HG03280 (cell line): ENCODE data around the gene SLC6A3.
"Not testable (repeated sequence)": the region's sequence is repeated elsewhere in the genome, so short reads cannot be mapped to it uniquely, and the experiment has no call there.

Experiments used
- ATAC-seq: cut with Tn5 transposase; IDR thresholded peaks from one replicate; pipeline ENCODE4 v1.9.1; 2021; ENCODE audit warnings: mild to moderate bottlenecking, moderate library complexity; ENCODE audit not compliant: unreplicated experiment

Gene SLC6A3

DNA sequence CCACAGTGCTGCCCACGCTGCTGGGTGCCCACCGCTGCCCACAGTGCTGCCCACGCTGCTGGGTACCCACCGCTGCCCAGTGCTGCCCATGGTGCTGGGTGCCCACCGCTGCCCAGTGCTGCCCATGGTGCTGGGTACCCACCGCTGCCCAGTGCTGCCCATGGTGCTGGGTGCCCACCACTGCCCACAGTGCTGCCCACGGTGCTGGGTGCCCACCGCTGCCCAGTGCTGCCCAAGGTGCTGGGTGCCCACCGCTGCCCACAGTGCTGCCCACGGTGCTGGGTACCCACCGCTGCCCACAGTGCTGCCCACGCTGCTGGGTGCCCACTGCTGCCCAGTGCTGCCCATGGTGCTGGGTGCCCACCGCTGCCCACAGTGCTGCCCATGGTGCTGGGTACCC lies 22.7 kb downstream of the SLC6A3 start:
- ATAC-seq: not testable (repeated sequence)

DNA sequence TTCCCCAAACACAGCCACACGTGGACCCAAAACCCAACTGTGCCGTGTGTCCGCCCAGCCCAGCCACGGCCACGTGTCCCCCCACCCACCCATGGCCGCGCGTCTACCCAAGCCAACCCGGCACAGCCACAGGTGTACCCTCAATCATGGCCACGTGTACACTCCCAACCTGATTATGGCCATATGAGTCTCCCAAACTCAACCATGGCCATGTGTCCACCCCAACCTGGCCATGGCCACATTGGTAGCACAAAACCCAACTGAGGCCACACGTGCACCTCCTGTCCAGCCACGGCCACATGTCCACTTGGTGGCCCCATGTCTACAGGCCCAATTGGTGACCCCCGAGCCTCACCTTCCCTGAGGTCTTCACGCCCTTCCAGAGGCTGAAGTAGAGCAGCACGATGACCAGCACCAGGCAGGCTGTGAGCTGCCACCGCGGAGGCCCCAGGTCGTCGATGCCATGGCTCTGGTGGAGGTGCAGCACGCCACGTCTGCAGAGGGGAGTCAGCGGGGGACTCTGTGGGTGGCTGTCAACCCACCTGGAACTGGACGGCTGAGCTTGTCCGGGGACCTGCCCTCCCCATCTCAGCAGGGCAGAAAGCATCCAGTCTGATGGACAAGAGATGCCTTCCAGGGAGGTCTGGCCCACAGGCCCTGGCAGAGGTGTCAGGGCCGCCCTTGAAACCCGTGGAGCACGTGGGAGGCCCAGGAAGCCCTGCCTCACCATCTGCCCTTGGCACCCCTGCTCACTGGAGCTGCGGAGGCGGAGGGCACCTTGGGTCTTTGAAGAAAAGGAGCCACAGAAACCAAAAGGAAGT lies 23.5 kb downstream of the SLC6A3 start:
- no peak for ATAC-seq

DNA sequence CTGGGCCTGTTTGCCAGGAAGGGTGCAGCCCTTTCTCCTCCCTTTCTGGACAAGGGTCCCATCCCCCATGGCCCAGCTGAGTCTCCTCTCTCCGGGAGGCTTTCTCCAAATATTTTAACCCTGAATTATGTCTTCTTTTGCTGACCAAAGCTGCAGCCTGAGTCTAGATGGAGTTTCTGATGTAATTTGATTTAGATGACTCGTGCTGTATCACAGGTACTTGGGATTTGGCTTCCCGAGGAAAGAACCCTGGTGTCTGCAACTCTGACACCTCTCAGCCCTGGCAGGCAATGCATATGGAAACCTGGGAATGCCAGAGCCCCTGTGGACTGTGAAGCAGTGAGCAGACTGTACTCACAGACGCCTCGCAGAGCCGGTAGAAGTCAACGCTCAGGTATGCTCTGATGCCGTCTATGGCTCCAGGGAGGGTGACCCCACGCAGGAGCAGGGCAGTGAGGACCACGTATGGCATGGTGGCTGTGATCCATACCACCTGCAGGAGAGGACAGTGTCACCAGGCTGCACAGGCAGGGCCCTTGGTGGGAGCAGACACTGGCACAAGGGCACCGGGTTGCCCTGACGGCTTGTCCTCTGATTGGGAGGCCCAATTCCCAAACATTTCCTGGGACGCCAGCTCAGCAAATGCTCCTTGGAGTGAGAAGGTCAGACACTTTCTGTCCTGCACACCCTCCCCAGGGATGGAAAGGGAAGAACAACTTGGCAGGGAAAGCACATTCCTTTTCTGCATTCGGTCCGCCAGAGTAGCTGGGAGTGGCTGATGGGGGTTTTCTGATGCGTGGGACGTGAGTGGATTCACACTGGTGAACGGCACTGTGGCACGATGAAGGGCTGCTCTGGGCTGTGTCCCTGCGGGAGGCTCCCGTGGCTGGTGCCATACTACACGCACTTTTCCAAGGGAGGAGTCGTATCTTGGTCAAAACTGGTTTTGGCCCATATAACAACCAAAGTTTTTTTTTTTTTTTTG lies 24.7 kb downstream of the SLC6A3 start:
- no peak for ATAC-seq

DNA sequence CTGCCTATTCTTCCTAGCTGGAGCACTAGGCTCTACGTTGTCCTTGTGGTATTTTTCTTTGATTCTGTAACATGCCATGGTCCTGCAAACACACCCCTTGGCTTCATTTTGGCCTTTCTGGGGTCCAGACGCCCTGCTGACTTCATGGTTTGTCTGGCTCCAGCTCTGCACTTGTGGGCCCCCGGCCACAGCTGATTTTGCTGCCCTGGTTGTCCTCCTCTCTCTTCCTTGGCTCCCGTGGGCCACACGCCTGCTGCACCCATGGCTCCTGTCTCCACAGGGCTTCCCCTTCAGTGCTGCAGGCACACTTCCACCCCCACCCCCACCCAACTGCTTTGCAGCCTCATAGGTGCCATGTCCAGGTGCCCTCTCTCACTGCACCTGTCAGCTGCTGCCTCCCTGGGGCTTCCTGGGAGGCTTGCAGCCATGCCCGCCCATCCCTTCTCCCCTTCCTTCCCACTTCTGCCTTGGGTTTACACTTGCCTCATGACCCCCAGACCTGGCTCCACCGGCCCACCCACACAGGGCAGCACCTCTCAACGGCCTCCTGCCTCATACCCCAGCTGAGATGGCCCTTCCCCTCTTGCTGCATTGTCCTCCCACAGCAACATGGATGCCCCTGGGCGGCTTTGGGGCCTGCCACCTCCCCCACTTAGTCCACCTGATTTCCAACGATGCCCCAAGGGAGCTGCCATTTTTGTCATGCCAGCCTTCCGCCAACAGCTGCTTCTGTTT lies 25.6 kb downstream of the SLC6A3 start:
- ATAC-seq: no peak

DNA sequence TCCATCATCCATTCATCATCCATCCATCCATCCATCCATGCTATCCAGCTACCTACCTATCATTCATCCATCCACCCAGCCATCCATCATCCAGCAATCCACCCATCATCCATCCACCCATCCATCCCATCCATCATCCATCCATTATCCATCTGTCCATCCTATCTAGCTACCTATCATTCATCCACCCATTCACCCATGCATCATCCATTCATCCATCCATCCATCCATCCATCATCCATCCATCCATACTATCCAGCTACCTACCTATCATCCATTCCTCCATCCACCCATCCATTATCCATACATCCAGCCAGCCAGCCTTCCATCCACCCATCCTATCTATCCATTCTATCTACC lies 26.3 kb downstream of the SLC6A3 start:
- no peak for ATAC-seq

DNA sequence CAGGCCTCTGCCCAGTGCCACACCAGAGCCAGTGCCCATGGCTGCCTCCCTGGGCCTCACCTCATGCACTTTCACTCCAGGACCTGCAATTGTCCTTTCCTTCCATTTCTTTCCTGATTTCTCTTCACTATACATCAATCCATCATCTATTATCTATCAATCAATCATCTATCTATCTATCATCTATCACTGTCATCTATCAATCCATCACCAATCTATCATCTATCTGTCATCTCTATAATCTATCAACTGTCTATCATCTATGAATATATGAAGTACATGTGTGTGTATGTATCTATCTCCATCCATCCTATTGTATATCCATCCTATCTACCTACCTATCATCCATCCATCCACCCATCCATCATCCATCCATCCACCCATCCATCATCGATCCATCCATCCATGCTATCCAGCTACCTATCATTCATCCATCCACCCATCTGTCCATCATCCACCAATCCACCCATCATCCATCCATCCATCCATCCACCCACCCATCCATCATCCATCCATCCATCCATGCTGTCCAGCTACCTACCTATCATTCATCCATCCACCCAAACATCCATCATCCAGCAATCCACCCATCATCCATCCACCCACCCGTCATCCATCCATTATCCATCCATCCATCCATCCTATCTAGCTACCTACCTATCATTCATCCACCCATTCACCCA lies 26.9 kb downstream of the SLC6A3 start:
- no peak for ATAC-seq

DNA sequence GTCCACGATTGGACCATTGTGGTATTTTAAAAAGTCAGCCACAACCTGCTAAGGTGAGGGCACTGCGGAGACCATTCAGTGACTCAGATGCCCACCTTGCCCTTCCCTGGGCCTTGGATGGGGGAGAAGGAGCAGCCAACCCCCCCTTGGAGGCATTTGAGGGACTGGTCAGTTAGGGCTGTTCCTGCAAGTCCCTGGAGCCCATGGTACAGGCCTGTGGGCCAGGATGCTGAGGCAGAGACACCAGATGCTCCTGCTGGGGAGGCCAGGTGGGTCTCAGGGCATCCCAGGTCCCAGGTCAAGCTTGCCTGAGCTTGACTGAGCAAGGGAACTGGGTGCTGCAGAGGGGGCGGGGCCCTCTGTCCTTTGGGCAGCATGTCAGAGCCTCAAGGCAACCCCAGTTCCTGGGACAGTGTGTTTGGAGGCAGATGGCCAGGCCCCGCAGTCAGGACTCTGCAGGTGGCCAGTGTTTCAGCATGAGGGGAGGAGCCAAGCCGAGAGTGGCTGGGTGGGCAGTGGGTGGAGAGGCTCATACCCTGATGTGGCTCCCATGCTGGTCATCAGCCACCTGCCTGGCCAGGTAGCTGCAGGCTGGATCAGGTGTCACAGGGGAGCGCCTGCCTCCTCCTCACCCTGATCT lies 27.5 kb downstream of the SLC6A3 start:
- no peak for ATAC-seq

DNA sequence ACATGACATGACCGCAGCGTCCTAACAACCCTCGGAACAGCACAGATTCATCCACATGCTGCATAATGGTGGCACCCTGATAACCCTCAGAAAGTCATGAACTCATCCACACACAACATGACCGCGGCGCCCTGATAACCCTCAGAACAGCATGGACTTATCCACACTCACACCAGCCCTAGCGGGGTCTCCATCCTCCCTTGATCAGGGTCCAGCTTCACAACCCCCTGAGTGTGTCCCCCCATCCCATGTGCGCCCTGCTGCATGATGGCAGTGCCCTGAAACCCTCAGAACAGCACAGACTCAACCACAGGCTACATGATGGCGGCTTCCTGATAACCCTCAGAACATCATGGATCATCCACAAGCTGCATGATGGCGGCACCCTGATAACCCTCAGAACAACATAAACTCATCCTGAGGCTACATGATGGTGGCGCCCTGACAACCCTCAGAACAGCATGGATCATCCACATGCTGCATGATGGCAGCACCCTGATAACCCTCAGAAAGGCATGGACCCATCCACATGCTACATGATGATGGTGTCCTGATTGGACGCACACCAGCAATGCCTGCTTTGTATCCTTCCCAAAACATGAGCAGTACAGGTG lies 28.3 kb downstream of the SLC6A3 start:
- no peak for ATAC-seq

DNA sequence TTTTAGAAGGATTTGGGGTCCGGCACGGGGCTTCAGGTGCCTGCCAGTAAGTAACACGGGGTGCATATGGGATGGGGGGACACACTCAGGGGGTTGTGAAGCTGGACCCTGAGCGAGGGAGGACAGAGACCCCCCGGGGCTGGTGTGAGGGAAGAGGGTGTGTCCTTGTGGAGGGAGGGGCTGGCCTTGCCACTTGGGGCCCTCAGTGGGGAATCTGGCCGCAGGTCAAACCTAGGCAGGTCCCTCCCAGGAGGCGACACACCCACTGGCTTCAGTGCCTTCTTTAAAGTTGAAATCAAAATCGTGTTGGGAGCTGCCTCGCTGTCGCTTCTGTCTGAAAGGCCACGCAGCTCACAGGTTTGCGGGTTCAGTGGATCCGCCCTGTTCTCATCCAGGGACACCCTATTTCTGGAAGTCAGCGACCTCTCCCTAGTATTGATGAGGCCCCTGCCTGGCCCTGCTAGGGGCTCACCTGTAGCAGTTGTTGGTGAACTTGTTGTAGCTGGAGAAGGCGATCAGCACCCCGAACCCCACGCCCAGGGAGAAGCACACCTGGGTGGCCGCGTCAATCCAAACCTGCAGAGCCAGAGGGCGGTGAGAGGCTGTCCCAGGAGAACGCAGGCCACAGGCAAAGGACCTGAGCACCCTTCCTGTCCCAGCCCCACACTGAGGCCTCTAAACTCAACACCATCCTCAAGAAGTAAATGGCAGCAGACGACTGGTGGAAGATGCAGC lies 29.4 kb downstream of the SLC6A3 start:
- no peak for ATAC-seq

DNA sequence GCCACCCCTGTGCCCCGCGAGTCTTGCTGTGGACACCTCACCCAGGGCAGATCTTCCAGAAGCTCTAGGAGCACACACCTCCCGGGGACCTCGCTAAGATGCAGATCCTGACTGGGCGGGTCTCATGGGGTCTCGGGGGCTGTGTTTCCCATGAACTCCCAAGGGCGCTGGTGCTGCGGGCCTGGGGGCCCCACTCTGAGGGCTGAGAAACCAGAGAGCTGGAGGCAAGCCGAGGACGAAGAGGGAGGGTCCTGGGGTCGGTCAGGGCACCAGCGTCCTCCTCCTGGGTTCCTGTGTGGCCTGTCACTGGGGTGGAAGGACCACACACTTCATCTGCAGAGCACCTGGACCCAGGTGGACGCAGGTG lies 30.2 kb downstream of the SLC6A3 start:
- no peak for ATAC-seq

DNA sequence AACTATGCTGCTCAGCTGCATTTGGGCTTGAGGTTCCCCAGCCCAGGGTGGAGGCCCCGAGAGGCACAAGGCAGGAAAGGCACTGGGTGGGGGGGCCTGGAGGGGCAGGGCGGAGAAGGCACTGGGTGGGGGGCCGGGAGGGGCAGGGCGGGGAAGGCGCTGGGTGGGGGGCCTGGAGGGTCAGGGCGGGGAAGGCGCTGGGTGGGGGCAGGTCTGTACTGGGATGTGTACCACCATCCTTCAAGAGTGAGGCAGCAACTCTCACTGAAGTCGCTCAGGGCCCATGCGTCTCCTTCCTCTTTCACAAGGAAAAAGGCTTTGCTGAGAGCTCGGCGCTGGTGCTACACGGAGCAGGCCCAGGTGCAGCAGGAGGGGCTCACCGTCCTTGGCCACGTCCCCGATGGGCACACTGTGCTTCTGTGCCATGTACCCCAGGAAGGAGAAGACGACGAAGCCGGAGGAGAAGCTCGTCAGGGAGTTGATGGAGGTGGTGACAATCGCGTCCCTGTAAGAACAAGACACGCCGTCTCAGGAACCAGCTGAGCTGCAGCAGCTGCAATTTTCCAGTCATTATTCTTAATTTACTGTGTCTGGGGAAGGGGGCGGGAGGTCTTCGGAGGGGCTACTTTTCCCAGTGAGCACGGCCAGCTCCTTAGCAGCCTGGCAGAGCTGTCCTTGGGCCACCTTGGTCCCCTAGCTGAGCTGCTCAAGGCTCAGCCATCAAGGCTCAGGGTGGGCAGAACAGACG lies 30.8 kb downstream of the SLC6A3 start:
- ATAC-seq: no peak

DNA sequence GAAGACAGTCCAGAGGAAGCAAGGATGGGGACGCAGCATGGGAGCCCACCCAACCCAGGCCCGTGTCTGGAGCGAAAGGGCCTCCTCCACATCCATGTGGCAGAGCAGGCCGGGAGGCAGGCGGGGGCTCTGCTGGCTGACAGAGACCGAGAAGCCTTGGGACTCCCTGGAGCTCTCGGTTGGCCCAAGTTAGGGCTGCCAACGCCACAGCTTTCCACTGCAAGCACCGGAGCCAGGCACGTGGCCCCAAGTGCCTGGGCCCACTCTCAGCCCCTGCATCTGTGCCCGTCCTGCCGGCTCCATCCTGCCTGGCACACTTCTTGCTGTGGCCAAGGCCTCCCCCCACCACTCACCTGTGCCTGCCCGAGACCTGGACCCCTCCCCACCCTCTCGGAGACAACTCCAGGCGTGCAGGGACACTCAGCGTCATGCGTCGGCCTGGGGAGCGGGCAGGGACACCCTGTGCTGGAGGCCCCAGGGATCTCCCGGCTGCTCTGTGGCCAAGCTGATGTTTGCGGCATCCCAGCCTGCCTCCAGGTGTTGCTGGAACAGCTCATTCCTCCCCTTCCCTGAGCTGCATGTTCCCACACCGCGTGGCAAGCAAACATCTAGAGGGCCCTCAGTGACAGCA lies 31.5 kb downstream of the SLC6A3 start:
- no peak for ATAC-seq

DNA sequence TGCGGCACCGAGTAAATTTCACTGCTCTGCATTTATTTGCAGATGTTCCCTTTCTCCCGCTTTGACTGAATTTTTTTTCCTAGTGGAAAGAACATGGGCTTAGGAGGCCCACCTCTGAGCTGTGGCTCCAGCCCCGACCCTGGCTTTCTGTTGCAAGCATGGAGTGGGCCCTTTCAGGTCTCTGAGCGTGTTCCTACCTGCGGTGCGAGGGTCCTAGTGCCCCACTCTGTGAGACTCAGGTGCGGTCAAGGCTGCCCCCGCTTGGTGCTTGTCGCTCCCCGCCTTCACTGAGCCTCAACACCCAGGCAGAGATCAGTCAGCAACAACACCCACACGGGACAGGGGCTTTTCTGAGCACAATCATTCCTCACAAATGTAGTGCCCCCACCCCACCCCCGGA lies 32.0 kb downstream of the SLC6A3 start:
- no peak for ATAC-seq

DNA sequence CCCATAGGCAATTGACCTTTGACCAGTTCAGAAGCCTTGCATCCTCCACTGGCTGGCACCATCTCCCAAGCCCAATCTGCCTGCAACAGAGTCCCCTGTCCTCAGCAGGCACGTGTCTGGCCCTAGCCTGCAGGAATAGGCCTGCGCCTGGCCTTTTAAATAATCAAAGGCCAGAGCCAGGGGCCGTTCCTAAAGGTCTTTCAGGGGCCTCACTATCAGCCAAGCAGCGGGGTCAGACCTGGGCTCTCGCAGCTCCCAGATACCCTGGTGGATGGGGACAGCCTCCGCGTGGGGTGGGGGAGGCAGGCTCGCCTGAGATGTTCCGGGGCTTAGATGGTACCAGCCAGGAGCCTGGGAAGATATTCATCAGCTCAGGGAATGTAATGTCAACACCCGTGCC lies 32.6 kb downstream of the SLC6A3 start:
- no peak for ATAC-seq

DNA sequence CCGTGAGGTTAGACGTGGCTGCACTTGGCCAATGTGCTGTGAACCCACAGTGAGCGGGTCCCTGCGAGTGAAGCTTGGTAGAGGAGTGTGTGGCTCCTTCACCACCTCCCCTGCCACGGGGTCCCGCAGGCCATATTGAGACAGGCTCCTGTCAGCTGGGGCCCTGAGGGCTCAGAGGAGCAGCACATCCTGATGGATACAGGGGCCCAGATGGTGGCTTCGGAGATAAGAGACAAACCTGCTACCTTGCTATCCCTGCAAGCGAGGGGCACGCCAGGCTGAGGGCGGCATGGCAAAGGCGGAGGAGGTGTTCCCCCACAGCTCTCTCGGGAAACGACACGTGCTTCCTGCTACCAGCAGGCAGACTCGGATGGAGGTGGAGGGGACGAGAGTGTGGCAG lies 33.1 kb downstream of the SLC6A3 start:
- ATAC-seq: no peak

DNA sequence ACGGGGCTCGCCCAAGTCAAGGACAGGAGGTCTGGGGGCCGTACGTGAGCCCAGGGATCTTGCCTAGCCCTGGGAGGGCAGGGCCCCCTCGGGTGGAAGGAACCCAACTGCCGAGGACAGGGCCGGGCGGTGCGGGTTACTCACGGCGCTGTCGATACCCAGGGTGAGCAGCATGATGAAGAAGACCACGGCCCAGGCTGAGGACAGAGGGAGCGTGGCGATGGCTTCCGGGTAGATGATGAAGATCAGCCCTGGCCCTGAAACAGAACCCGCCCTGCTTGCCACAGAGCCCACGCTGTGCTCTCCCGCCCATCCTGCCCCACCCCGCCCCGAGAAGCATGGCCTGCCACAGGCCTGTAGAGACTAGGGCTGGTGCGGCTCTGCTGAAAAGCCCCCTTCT lies 34.1 kb downstream of the SLC6A3 start:
- ATAC-seq: no peak

DNA sequence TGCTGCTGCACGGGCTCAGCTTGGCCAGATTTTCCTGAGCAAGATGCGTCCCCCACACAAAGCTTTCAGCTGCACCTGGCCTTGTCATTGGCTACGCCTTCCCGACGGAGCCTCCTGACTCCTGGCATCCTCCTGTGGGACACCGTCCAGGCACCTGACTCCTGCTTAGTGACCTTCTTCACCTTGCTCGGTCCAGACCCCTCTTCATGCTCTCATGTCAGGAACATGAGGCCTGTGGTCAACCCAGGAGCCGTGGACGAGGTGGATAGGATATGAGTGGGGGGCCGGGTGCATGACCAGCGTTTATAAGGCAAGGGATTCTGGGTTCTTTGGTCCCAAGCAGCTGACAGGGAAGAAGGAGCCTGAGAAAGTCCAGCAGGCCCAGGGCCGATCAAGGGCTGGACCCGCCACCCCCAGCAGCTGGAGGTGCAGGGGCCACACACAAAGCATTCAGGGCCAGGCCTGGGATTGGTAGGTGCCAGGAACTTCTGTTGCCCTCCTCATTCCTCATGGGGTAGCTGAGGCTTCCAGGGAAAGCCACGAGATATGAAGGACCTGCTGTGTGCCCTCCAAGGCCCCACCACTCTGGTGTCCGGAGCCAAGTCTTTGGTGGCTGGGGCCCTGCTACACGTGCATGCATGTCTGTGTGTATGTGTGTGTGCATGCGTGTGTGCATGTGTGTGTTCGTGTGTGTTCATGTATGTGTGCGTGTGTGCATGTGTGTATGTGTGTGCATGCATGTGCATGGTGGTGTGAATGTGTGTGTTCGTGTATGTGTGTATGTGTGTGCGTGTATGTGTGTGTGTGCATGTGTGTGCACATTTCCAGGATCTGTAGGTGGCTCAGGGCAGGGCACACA lies 34.9 kb downstream of the SLC6A3 start:
- ATAC-seq: no peak
